ENCODE measurements around the gene CD27.

GRCh38 chr12:6418796-6419195 lies 26.0 kb upstream of the CD27 start:
- TF ChIP-seq POLR2AphosphoS5 (IDR thresholded peaks at IDR 0.05; ENCODE audit: low read depth, low read length) (no peak), POLR2A (IDR thresholded peaks at IDR 0.05; ENCODE audit: low read depth, low read length) (no peak), PAX5 (IDR thresholded peaks at IDR 0.05; ENCODE audit: insufficient read depth, low read length, severe bottlenecking) (no peak)

All from GM12891 (cell line).